ENCODE results near the gene TIMM9.

- TF ChIP-seq POLR2A (IDR thresholded peaks at IDR 0.05) = no peak
- TF ChIP-seq, protein P1, sequence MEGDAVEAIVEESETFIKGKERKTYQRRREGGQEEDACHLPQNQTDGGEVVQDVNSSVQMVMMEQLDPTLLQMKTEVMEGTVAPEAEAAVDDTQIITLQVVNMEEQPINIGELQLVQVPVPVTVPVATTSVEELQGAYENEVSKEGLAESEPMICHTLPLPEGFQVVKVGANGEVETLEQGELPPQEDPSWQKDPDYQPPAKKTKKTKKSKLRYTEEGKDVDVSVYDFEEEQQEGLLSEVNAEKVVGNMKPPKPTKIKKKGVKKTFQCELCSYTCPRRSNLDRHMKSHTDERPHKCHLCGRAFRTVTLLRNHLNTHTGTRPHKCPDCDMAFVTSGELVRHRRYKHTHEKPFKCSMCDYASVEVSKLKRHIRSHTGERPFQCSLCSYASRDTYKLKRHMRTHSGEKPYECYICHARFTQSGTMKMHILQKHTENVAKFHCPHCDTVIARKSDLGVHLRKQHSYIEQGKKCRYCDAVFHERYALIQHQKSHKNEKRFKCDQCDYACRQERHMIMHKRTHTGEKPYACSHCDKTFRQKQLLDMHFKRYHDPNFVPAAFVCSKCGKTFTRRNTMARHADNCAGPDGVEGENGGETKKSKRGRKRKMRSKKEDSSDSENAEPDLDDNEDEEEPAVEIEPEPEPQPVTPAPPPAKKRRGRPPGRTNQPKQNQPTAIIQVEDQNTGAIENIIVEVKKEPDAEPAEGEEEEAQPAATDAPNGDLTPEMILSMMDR (IDR thresholded peaks at IDR 0.05 in 8 of 11, conservative IDR thresholded peaks at IDR 0.05 in 3 of 11) = no peak
- no peak for TF ChIP-seq POLR2AphosphoS5 (IDR thresholded peaks at IDR 0.05)
These were observed 33.4 kb upstream of the TIMM9 start for GRCh38 chr14:58460772-58461171.

All from spleen (tissue), 7 donors.